ENCODE measurements around the gene MSL3. TPM values are rescaled to one million over a fixed set of nuclear protein-coding genes. Genes with fewer than 3 reads are reported as not detected.

The MSL3 gene
- total and polyA plus RNA-seq, 2 experiments from 2014 or later, result 15.4 to 16.4 TPM

DNA sequence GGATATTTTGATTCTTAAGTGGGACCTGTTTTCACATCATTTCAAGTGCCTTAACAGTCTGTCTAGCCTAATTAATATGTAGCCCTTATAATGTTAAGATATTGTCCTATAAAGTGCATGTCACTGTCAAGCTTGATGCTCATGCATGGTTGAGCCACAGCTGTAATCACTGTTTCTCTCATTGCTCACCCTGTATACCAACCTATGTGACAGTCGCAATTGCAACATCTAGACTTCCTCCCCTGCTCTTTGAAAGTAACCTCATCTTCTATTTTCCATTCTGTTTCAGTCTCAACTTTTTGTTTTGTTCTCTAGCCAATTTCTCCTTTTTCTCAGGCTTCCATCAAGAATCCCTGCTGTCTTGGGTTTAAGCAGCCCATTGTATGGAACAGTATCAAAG lies 24.4 kb upstream of the MSL3 start:
- DNase-seq (ENCODE audit: low read depth in 1 of 2, low spot score in 1 of 2), result no peak
- TF ChIP-seq, protein P1, sequence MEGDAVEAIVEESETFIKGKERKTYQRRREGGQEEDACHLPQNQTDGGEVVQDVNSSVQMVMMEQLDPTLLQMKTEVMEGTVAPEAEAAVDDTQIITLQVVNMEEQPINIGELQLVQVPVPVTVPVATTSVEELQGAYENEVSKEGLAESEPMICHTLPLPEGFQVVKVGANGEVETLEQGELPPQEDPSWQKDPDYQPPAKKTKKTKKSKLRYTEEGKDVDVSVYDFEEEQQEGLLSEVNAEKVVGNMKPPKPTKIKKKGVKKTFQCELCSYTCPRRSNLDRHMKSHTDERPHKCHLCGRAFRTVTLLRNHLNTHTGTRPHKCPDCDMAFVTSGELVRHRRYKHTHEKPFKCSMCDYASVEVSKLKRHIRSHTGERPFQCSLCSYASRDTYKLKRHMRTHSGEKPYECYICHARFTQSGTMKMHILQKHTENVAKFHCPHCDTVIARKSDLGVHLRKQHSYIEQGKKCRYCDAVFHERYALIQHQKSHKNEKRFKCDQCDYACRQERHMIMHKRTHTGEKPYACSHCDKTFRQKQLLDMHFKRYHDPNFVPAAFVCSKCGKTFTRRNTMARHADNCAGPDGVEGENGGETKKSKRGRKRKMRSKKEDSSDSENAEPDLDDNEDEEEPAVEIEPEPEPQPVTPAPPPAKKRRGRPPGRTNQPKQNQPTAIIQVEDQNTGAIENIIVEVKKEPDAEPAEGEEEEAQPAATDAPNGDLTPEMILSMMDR (IDR thresholded peaks at IDR 0.05; ENCODE audit: low read depth, low read length), result no peak
- Histone ChIP-seq H3K9me3 (ENCODE audit: low read depth) (no peaks in the 10 kb centered on the region), H3K27ac (no peak overlapping the region), H3K27me3 (peaks cover 7% of the 10 kb centered on the region), H3K36me3 (no peaks in the 10 kb centered on the region), H3K4me1 (ENCODE audit: low read depth) (no peaks in the 10 kb centered on the region), H3K4me3 (no peak overlapping the region)

DNA sequence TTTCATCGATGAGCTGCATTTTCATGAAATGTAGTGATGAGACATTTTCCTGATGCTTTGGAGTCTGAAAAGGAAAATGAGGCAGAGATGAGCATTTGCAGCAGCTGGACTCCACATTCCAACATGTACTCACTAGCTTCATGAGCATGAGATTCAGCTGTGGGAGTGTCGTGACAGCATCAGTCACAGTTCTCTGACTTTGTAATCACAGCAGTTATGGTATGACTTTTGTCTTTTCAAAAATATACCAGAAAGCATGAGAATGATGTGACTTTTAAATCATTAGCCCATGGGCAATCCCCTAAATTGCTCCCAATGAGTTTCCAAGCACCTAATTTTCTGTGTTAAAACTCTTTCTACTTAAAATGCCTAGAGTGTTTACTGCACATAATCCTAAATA lies 18.3 kb upstream of the MSL3 start:
- Histone ChIP-seq H3K36me3 (no peaks in the 10 kb centered on the region), H3K27me3 (no peaks in the 10 kb centered on the region), H3K4me3 (no peak overlapping the region), H3K9me3 (ENCODE audit: low read depth) (no peaks in the 10 kb centered on the region), H3K27ac (no peak overlapping the region), H3K4me1 (ENCODE audit: low read depth) (no peaks in the 10 kb centered on the region)
- DNase-seq (ENCODE audit: low read depth in 1 of 2, low spot score in 1 of 2), result no peak
- TF ChIP-seq, protein P1 (IDR thresholded peaks at IDR 0.05; ENCODE audit: low read depth, low read length), result no peak

DNA sequence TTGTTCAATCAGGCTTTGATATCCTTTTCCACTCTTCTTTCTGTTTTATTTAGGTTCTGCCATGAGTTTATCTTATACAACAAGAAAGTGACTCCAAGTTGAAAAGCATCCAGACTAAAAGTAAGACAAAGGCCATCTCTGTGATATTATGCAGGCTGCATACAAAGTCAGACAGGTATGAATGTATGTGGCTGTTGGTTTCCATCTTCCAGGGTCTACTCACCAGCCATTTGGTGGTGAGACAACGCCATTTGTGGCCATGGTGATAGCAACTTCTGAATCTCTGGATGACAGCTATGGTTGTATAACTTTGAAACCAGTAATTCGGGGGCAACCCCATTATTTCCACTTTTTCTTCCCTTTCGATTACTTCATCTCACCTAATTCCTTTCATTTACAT lies 17.2 kb upstream of the MSL3 start:
- DNase-seq (ENCODE audit: low read depth in 1 of 2, low spot score in 1 of 2), result no peak
- H3K9me3 ChIP-seq (ENCODE audit: low read depth), result no peaks in the 10 kb centered on the region
- no peak overlapping the region for H3K27ac ChIP-seq
- no peaks in the 10 kb centered on the region for H3K4me1 ChIP-seq (ENCODE audit: low read depth)
- H3K27me3 ChIP-seq, result no peaks in the 10 kb centered on the region
- TF ChIP-seq, protein P1 (IDR thresholded peaks at IDR 0.05; ENCODE audit: low read depth, low read length), result no peak
- H3K36me3 ChIP-seq, result no peaks in the 10 kb centered on the region
- no peak overlapping the region for H3K4me3 ChIP-seq

DNA sequence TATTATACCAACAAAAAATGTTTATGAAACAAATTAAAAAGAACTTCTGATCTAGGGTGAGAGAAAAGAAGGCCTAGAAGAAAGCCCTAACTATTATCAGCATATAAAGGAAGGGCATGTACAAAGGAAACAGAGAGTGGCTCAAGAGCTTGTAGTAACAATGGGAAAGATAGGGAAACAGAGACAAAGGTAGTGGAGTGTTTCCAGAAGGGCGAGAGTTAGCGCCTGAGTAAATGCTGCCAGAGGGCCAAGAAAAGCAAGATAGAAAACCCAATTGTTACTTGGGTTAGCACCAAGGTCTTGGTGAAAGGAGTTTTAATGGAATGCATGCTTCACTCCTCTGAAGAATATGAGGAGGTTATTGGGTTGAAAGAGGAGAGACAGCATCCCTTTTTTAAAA lies 16.5 kb upstream of the MSL3 start:
- Histone ChIP-seq H3K27ac (no peak overlapping the region), H3K4me3 (no peak overlapping the region), H3K4me1 (ENCODE audit: low read depth) (no peaks in the 10 kb centered on the region), H3K36me3 (no peaks in the 10 kb centered on the region), H3K27me3 (no peaks in the 10 kb centered on the region), H3K9me3 (ENCODE audit: low read depth) (no peaks in the 10 kb centered on the region)
- peak in 1 of 2 donors; percentile 25 for DNase-seq (ENCODE audit: low read depth in 1 of 2, low spot score in 1 of 2)
- TF ChIP-seq, protein P1 (IDR thresholded peaks at IDR 0.05; ENCODE audit: low read depth, low read length), result no peak

DNA sequence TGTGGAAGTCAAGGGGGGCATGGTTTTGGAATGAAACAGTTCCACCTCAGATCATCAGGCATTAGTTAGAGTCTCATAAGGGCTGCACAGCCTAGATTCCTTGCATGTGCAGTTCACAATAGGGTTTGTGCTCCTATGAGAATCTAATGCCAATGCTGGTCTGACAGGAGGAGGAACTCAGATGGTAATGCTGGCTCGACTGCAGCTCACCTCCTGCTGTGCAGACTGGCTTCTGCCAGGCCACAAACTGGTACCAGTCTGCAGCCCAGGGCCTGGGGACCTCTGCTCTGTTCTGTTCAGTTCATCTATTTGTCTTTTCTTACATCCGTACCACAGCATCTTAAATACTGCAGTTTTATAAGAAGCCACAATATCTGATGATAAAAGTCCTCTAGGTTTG lies 12.2 kb upstream of the MSL3 start:
- no peak for DNase-seq (ENCODE audit: low read depth in 1 of 2, low spot score in 1 of 2)
- Histone ChIP-seq H3K4me3 (no peak overlapping the region), H3K36me3 (no peaks in the 10 kb centered on the region), H3K27ac (no peak overlapping the region), H3K4me1 (ENCODE audit: low read depth) (no peaks in the 10 kb centered on the region), H3K9me3 (ENCODE audit: low read depth) (no peaks in the 10 kb centered on the region), H3K27me3 (no peaks in the 10 kb centered on the region)
- TF ChIP-seq, protein P1 (IDR thresholded peaks at IDR 0.05; ENCODE audit: low read depth, low read length), result no peak

DNA sequence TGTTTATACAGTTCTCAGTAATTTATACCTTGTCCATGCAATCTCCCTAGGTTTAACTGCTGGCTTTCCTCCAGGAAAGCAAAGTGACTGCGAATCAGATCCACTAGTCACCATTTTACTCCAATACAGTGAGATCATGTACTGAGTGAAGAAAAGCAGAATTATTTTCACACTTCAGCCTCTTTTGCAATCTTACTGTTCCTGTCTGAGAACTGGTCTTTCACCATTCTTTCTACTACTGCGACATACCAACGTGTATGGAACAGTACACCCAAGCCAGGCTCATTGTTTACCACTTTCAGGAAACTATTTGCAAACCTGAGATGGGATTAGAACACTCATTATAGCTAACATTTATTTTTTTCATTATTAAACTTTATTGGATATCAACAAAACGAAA lies 8.0 kb upstream of the MSL3 start:
- no peak overlapping the region for H3K4me3 ChIP-seq
- H3K9me3 ChIP-seq (ENCODE audit: low read depth), result no peaks in the 10 kb centered on the region
- H3K27ac ChIP-seq, result no peak overlapping the region
- no peaks in the 10 kb centered on the region for H3K36me3 ChIP-seq
- no peaks in the 10 kb centered on the region for H3K4me1 ChIP-seq (ENCODE audit: low read depth)
- TF ChIP-seq, protein P1 (IDR thresholded peaks at IDR 0.05; ENCODE audit: low read depth, low read length), result no peak
- H3K27me3 ChIP-seq, result no peaks in the 10 kb centered on the region
- DNase-seq (ENCODE audit: low read depth in 1 of 2, low spot score in 1 of 2), result no peak
